H1 (cell line): Measurements from ENCODE around the gene SLC39A9. TPM values are rescaled to one million over a fixed set of nuclear protein-coding genes. Genes with fewer than 3 reads are reported as not detected.

Experiments
- ATF3 ChIP-seq: IDR thresholded peaks from 2 replicates; pipeline ENCODE4 v1.6.1; 2011; ENCODE audit warnings: low read depth, mild to moderate bottlenecking, low read length; ENCODE audit not compliant: insufficient read depth
- CBX8 ChIP-seq: fragments of 300-800, 300-1000 bp; sonication (generic); IDR thresholded peaks from 2 replicates; pipeline ENCODE4 v1.7.1; 2016; ENCODE audit warnings: low read depth, low read length, borderline replicate concordance
- EGR1 ChIP-seq: IDR thresholded peaks from 2 replicates; pipeline ENCODE4 v1.6.1; 2011; ENCODE audit warnings: low read depth, low read length, borderline replicate concordance
- EP300 ChIP-seq, 2 experiments: IDR thresholded peaks; 1 replicate in 1 of 2; 2 replicates in 1 of 2; pipeline ENCODE4 v1.6.1; 2011 to 2012; ENCODE audit warnings: low read depth in 2 of 2, low read length in 2 of 2, mild to moderate bottlenecking in 2 of 2, borderline replicate concordance in 1 of 2, inconsistent platforms in 1 of 2, moderate library complexity in 1 of 2
- FOSL1 ChIP-seq: IDR thresholded peaks from 2 replicates; pipeline ENCODE4 v1.6.1; 2011; ENCODE audit warnings: mild to moderate bottlenecking, low read depth, low read length, moderate library complexity; ENCODE audit not compliant: insufficient read depth
- SIN3A ChIP-seq, 2 experiments: IDR thresholded peaks in 1 of 2; conservative IDR thresholded peaks in 1 of 2; 2 replicates each; pipeline ENCODE4 v1.6.1; 2011 to 2012; ENCODE audit warnings: low read length in 2 of 2, improper control_type of control experiment in 1 of 2, low read depth in 1 of 2, mild to moderate bottlenecking in 1 of 2
- SP1 ChIP-seq: IDR thresholded peaks from 2 replicates; pipeline ENCODE4 v1.6.1; 2011; ENCODE audit warnings: low read depth, low read length
- ZNF274 ChIP-seq: IDR thresholded peaks from 2 replicates; pipeline ENCODE4 v1.7.0; 2012; ENCODE audit warnings: low read length, borderline replicate concordance; ENCODE audit errors: extremely low read depth
- polyA plus RNA-seq, 7 experiments: library from polyadenylated mRNA; depleted of rRNA in 3 of 7; stranded (reverse) in 5 of 7; unstranded in 2 of 7; fragments of >200 nt in 5 of 7; fragments of 200-250 nt in 2 of 7; gene quantifications; 1 replicate in 5 of 7; 2 replicates in 1 of 7; 4 replicates in 1 of 7; pipeline versions ENCODE4 v1.2.1 to v1.2.3, GENCODE V29; 2011 to 2013; ENCODE audit warnings: missing spikeins in 2 of 7, mixed read lengths in 2 of 7
- total RNA-seq: library from RNA; stranded (reverse); fragmentation: NEBNext Ultra II Directional; extraction: Animal tissue kit (Norgen Biotek cat#: 25700); gene quantifications from 2 replicates; pipeline ENCODE4 v1.2.1, GENCODE V29; 2021

The SLC39A9 gene
- total and polyA plus RNA-seq, 2 of the 8 experiments (the other 6 are each of a cell fraction or from before 2014, with no cell fraction given) = 31.0 to 44.2 TPM

GRCh38 chr14:69398053-69398817, at the start of gene SLC39A9, which contains the start of gene ERH (continued):
- TF ChIP-seq SP1 (no peak), SIN3A (conservative IDR thresholded peaks at IDR 0.05 in 1 of 2, IDR thresholded peaks at IDR 0.05 in 1 of 2; ENCODE audit: low read depth in 1 of 2, low read length in 2 of 2) (peak; percentile 97 to 99; a peak in 3 of 4 replicates), CBX8 (no peak), EGR1 (peak; percentile 70; the same call in 1 of the 2 replicates), ZNF274 (no peak), FOSL1 (0 out of 2 replicates have a peak, but pooled peaks have one; percentile 23), ATF3 (no peak), EP300 (IDR thresholded peaks at IDR 0.05; ENCODE audit: borderline replicate concordance in 1 of 2, low read depth in 2 of 2, low read length in 2 of 2) (0 out of 3 replicates have a peak, but pooled peaks of 1 of the 2 experiments have one; percentile 4)
